WTC11 (cell line): Measurements from ENCODE around the gene TESK2. TPM values are rescaled to one million over a fixed set of nuclear protein-coding genes. Genes with fewer than 3 reads are reported as not detected.
"Not testable (repeated sequence)": the region's sequence is repeated elsewhere in the genome, so short reads cannot be mapped to it uniquely, and the experiment has no call there.

Experiments used
- ATAC-seq: fragments of 200-7000 bp; cut with Tn5 transposase; 2 replicates; pipeline ENCODE4 v1.10.0; 2021; ENCODE audit warnings: mild to moderate bottlenecking, moderate library complexity
- CTCF ChIA-PET: fragments of 300-600 bp; sonication (Branson Sonifier 250); formaldehyde crosslinking; loops from one replicate; lab custom pipeline; 2021; ENCODE audit warnings: antibody characterized with exemption; lab: Charles Lee
- POLR2A ChIA-PET: fragments of 350-600 bp; sonication (Branson Sonifier 250); formaldehyde crosslinking; loops from one replicate; lab custom pipeline; 2021; ENCODE audit warnings: antibody characterized with exemption; lab: Charles Lee
- DNase-seq: peaks from one replicate; pipeline ENCODE4 v3.0.0; 2021; ENCODE audit warnings: low spot score
- H3K27ac Mint-ChIP-seq: 2 replicates; pipeline ENCODE4 v1.8.0; 2021; ENCODE audit warnings: mixed read lengths
- H3K27me3 Mint-ChIP-seq: 2 replicates; pipeline ENCODE4 v1.8.0; 2021; ENCODE audit warnings: low read depth, mild to moderate bottlenecking, moderate library complexity, mixed read lengths
- H3K36me3 Mint-ChIP-seq: 2 replicates; pipeline ENCODE4 v1.8.0; 2021; ENCODE audit warnings: mixed read lengths
- H3K4me1 Mint-ChIP-seq: 2 replicates; pipeline ENCODE4 v1.8.0; 2022; ENCODE audit warnings: mixed read lengths
- H3K4me3 Mint-ChIP-seq: 2 replicates; pipeline ENCODE4 v1.8.0; 2021; ENCODE audit warnings: mild to moderate bottlenecking, moderate library complexity, mixed read lengths
- H3K9me3 Mint-ChIP-seq: 2 replicates; pipeline ENCODE4 v1.8.0; 2021; ENCODE audit warnings: mixed read lengths
- ATF6 ChIP-seq: sonication (generic); formaldehyde crosslinking; IDR thresholded peaks from 2 replicates; pipeline ENCODE4 v1.8.1; 2023; ENCODE audit warnings: mild to moderate bottlenecking, missing genetic modification reagents
- E2F4 ChIP-seq: sonication (generic); formaldehyde crosslinking; IDR thresholded peaks from 2 replicates; pipeline ENCODE4 v1.8.1; 2022; ENCODE audit warnings: low read depth, mild to moderate bottlenecking, moderate library complexity, missing genetic modification reagents, borderline replicate concordance
- EMX1 ChIP-seq: fragments of 250-450 bp; sonication (Bioruptor Pico); IDR thresholded peaks from 2 replicates; pipeline ENCODE4 v1.8.0; 2021; ENCODE audit warnings: mild to moderate bottlenecking
- FOXK1 ChIP-seq: sonication (generic); formaldehyde crosslinking; IDR thresholded peaks from 2 replicates; pipeline ENCODE4 v1.8.0; 2022; ENCODE audit warnings: mild to moderate bottlenecking, moderate library complexity, missing genetic modification reagents
- MYBL2 ChIP-seq: sonication (generic); formaldehyde crosslinking; IDR thresholded peaks from 2 replicates; pipeline ENCODE4 v1.8.1; 2023; ENCODE audit warnings: mild to moderate bottlenecking, moderate library complexity, missing genetic modification reagents
- NR2C2 ChIP-seq: sonication (generic); formaldehyde crosslinking; IDR thresholded peaks from 2 replicates; pipeline ENCODE4 v1.8.0; 2022; ENCODE audit warnings: mild to moderate bottlenecking, missing genetic modification reagents
- STAT6 ChIP-seq: sonication (generic); formaldehyde crosslinking; conservative IDR thresholded peaks from 2 replicates; pipeline ENCODE4 v1.8.1; 2023; ENCODE audit warnings: mild to moderate bottlenecking, low read depth, missing genetic modification reagents, moderate library complexity
- TEAD1 ChIP-seq: sonication (generic); formaldehyde crosslinking; IDR thresholded peaks from 2 replicates; pipeline ENCODE4 v1.8.0; 2022; ENCODE audit warnings: mild to moderate bottlenecking, missing genetic modification reagents
- total RNA-seq: library from RNA; stranded (reverse); gene quantifications from 3 replicates; pipeline ENCODE4 v1.2.3, GENCODE V29; 2021
- TF ChIP-seq, protein P1 (sequence below): fragments of 250-450 bp; sonication (Bioruptor Pico); IDR thresholded peaks from 2 replicates; pipeline ENCODE4 v1.9.0; 2021; ENCODE audit warnings: moderate library complexity, mild to moderate bottlenecking, inconsistent platforms, borderline replicate concordance
- TF ChIP-seq, protein P2 (sequence below): sonication (generic); formaldehyde crosslinking; conservative IDR thresholded peaks from 2 replicates; pipeline ENCODE4 v1.8.1; 2022; ENCODE audit warnings: mild to moderate bottlenecking, missing genetic modification reagents
- TF ChIP-seq, protein P3 (sequence below): sonication (generic); formaldehyde crosslinking; IDR thresholded peaks from 2 replicates; pipeline ENCODE4 v1.8.0; 2022; ENCODE audit warnings: mild to moderate bottlenecking, missing genetic modification reagents
- TF ChIP-seq, protein P4 (sequence below): fragments of 250-450 bp; sonication (Bioruptor Pico); IDR thresholded peaks from 2 replicates; pipeline ENCODE4 v1.8.0; 2021; ENCODE audit warnings: mild to moderate bottlenecking

TESK2 gene
- total RNA-seq, 1 experiment from 2014 or later = 13.3 TPM

- peak overlapping the region; percentile 95 for H3K4me3 Mint-ChIP-seq
- TF ChIP-seq MYBL2 (no peak), ATF6 (no peak), FOXK1 (CRISPR knock-in tag) (no peak), STAT6 (CRISPR knock-in tag) (no peak), EMX1 (CRISPR knock-in tag) (no peak), NR2C2 (CRISPR knock-in tag) (no peak)
- TF ChIP-seq, protein P1, sequence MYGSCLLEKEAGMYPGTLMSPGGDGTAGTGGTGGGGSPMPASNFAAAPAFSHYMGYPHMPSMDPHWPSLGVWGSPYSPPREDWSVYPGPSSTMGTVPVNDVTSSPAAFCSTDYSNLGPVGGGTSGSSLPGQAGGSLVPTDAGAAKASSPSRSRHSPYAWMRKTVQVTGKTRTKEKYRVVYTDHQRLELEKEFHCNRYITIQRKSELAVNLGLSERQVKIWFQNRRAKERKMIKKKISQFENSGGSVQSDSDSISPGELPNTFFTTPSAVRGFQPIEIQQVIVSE (CRISPR knock-in tag) = no peak
- TF ChIP-seq, protein P2, sequence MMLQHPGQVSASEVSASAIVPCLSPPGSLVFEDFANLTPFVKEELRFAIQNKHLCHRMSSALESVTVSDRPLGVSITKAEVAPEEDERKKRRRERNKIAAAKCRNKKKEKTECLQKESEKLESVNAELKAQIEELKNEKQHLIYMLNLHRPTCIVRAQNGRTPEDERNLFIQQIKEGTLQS = no peak
- TF ChIP-seq, protein P3, sequence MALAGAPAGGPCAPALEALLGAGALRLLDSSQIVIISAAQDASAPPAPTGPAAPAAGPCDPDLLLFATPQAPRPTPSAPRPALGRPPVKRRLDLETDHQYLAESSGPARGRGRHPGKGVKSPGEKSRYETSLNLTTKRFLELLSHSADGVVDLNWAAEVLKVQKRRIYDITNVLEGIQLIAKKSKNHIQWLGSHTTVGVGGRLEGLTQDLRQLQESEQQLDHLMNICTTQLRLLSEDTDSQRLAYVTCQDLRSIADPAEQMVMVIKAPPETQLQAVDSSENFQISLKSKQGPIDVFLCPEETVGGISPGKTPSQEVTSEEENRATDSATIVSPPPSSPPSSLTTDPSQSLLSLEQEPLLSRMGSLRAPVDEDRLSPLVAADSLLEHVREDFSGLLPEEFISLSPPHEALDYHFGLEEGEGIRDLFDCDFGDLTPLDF = no peak
- H3K27me3 Mint-ChIP-seq = no peaks in the 10 kb centered on the region
- H3K36me3 Mint-ChIP-seq = peaks cover 54% of the 10 kb centered on the region
- ChIA-PET POLR2A (interaction anchor here (0.9 to 2.4 kb wide), 2 partner anchors 11 to 32 kb away, joined by 4 to 16 read pairs; partner anchors contain the start of gene AKR1A1), CTCF (interaction anchor here (1.1 kb wide), 1 partner anchor 19 kb away, joined by 4 read pairs; the partner anchor contains the start of genes CCDC163 and MMACHC)
- peaks cover 33% of the 10 kb centered on the region for H3K4me1 Mint-ChIP-seq
- ATAC-seq = no peak
- DNase-seq = no peak
- peak overlapping the region; percentile 87 for H3K27ac Mint-ChIP-seq
- no peaks in the 10 kb centered on the region for H3K9me3 Mint-ChIP-seq
Observed at GRCh38 chr1:45518910-45519309, 27.9 kb upstream of the TESK2 start.

DNA sequence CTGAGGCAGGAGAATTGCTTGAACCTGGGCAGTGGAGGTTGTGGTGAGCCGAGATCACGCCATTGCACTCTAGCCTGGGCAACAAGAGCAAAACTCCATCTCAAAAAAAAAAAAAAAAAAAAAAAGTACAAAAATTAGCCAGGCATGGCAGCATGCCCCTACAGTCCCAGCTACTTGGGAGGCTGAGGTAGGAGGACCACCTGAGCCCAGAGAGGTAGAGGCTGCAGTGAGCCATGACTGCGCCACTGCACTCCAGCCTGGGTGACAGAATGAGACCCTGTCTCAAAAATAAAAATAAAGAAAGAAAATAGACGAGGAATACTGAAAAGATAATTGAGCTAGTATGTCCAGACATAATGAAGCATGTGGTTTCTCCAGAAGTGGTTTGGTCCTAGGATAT is 27.4 kb upstream of the TESK2 start:
- peaks cover 60% of the 10 kb centered on the region for H3K36me3 Mint-ChIP-seq
- CTCF ChIA-PET = interaction anchor here (1.1 kb wide), 1 partner anchor 18 kb away, joined by 4 read pairs; the partner anchor contains the start of genes CCDC163 and MMACHC

GRCh38 chr1:45516465-45516864 is 25.5 kb upstream of the TESK2 start:
- Mint-ChIP-seq H3K4me3 (no peak overlapping the region), H3K36me3 (peaks cover 74% of the 10 kb centered on the region), H3K27ac (peak overlapping the region; percentile 41; the same call in 1 of the 2 replicates)
- no peak for ATAC-seq
- POLR2A ChIA-PET = interaction anchor here (0.6 kb wide), 1 partner anchor 118 kb away, joined by 5 read pairs; no protein-coding TSS in a partner anchor
- TF ChIP-seq, protein P4, sequence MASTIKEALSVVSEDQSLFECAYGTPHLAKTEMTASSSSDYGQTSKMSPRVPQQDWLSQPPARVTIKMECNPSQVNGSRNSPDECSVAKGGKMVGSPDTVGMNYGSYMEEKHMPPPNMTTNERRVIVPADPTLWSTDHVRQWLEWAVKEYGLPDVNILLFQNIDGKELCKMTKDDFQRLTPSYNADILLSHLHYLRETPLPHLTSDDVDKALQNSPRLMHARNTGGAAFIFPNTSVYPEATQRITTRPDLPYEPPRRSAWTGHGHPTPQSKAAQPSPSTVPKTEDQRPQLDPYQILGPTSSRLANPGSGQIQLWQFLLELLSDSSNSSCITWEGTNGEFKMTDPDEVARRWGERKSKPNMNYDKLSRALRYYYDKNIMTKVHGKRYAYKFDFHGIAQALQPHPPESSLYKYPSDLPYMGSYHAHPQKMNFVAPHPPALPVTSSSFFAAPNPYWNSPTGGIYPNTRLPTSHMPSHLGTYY (CRISPR knock-in tag) = no peak
- TF ChIP-seq E2F4 (no peak), TEAD1 (CRISPR knock-in tag) (no peak)
- TF ChIP-seq, all 79 proteins: peak for 0
- CTCF ChIA-PET = no interaction called here
- no peak for DNase-seq
- Mint-ChIP-seq H3K27me3 (no peaks in the 10 kb centered on the region), H3K4me1 (peaks cover 16% of the 10 kb centered on the region), H3K9me3 (no peaks in the 10 kb centered on the region)

More for the DNA sequence above, 27.4 kb upstream of the TESK2 start:
- ATAC-seq, H3K27me3 Mint-ChIP-seq, H3K9me3 Mint-ChIP-seq, DNase-seq: not testable (repeated sequence)
- Mint-ChIP-seq H3K4me3 (peak overlapping the region; percentile 95; the same call in 1 of the 2 replicates), H3K4me1 (peaks cover 30% of the 10 kb centered on the region), H3K27ac (0 out of 2 replicates have a peak overlapping the region, but pooled peaks have one; percentile 87)
- POLR2A ChIA-PET = interaction anchor here (0.5 to 2.4 kb wide), 3 partner anchors 11 to 226 kb away, joined by 4 to 16 read pairs (median 4); partner anchors contain the start of gene AKR1A1
